A549 (cell line): ENCODE data around the gene VPS13D. TPM values are rescaled to one million over a fixed set of nuclear protein-coding genes. Genes with fewer than 3 reads are reported as not detected.

Experiments used
- ATAC-seq, 2 experiments: fragments of 200-7000 bp in 1 of 2; fragments of >200 bp in 1 of 2; cut with Nextera tagmentation in 1 of 2; cut with Tn5 transposase in 1 of 2; 3 replicates each; pipeline versions ENCODE4 v1.8.0 to v1.9.1; 2018 to 2020; ENCODE audit warnings: mild to moderate bottlenecking in 1 of 2, moderate library complexity in 1 of 2
- CTCF ChIA-PET: fragments of 300-600 bp; sonication (Branson Sonifier 250); formaldehyde crosslinking; extraction: SDS; loops from one replicate; lab custom pipeline; 2021; ENCODE audit warnings: antibody characterized with exemption, inconsistent platforms; lab: Yijun Ruan, JAX
- POLR2A ChIA-PET: fragments of 350-600 bp; formaldehyde crosslinking; extraction: SDS; loops from one replicate; lab custom pipeline; 2021; ENCODE audit warnings: antibody characterized with exemption, inconsistent platforms; lab: Yijun Ruan, JAX
- DNase-seq, 2 experiments: peaks; one replicate each; pipeline versions ENCODE4 v3.0.0 to v3.0.0-alpha.2; 2011 to 2016; ENCODE audit warnings: low read depth in 1 of 2, low spot score in 1 of 2
- FAIRE-seq: peaks from 2 replicates; lab custom pipeline; 2011; peaks lifted over from hg19 to GRCh38; lab: Jason Lieb, UNC
- H3K27ac ChIP-seq, 2 experiments: fragments of >200 bp; sonication (Bioruptor Twin); formaldehyde crosslinking; 3 replicates each; pipeline ENCODE4 v1.5.1; 2016 to 2017
- H3K4me1 ChIP-seq: fragments of >200 bp; sonication (Bioruptor Twin); formaldehyde crosslinking; 3 replicates; pipeline ENCODE4 v1.6.1; 2016
- H3K4me2 ChIP-seq: fragments of >200 bp; sonication (Bioruptor Twin); formaldehyde crosslinking; 3 replicates; pipeline ENCODE4 v1.6.1; 2016
- H3K4me3 ChIP-seq: fragments of >200 bp; sonication (Bioruptor Twin); formaldehyde crosslinking; 3 replicates; pipeline ENCODE4 v1.5.1; 2016
- H3K9me3 ChIP-seq: fragments of >200 bp; sonication (Bioruptor Twin); formaldehyde crosslinking; 3 replicates; pipeline ENCODE4 v1.6.1; 2016
- CHD4 ChIP-seq: fragments of 200-600 bp; sonication (generic); IDR thresholded peaks from 2 replicates; pipeline ENCODE4 v1.6.1; 2016; ENCODE audit warnings: antibody characterized with exemption, mild to moderate bottlenecking, borderline replicate concordance
- EHF ChIP-seq: fragments of 250-450 bp; sonication (Bioruptor Pico); IDR thresholded peaks from 2 replicates; pipeline ENCODE4 v1.5.0; 2020; ENCODE audit warnings: mild to moderate bottlenecking
- FOSB ChIP-seq: fragments of 250-450 bp; sonication (Bioruptor Pico); IDR thresholded peaks from 2 replicates; pipeline ENCODE4 v1.5.0; 2020; ENCODE audit warnings: mild to moderate bottlenecking, moderate library complexity
- FOXS1 ChIP-seq: fragments of 250-450 bp; sonication (Bioruptor Pico); IDR thresholded peaks from 2 replicates; pipeline ENCODE4 v1.5.0; 2020; ENCODE audit warnings: mild to moderate bottlenecking, moderate library complexity
- HDAC2 ChIP-seq: fragments of 200-600 bp; sonication (generic); IDR thresholded peaks from 2 replicates; pipeline ENCODE4 v1.6.1; 2016
- HOXA7 ChIP-seq: fragments of 250-450 bp; sonication (Bioruptor Pico); IDR thresholded peaks from 2 replicates; pipeline ENCODE4 v1.5.0; 2020; ENCODE audit warnings: mild to moderate bottlenecking, moderate library complexity
- KDM1A ChIP-seq: fragments of 200-600 bp; sonication (generic); IDR thresholded peaks from 2 replicates; pipeline ENCODE4 v1.6.1; 2016; ENCODE audit warnings: low read depth, mild to moderate bottlenecking
- KDM5A ChIP-seq: fragments of 200-600 bp; sonication (generic); IDR thresholded peaks from 2 replicates; pipeline ENCODE4 v1.6.1; 2016; ENCODE audit warnings: antibody characterized with exemption, mild to moderate bottlenecking
- NFE2L2 ChIP-seq: fragments of 150-350 bp; conservative IDR thresholded peaks from 2 replicates; pipeline ENCODE4 v1.6.1; 2014; ENCODE audit warnings: low read length
- NPAS2 ChIP-seq: fragments of 250-450 bp; sonication (Bioruptor Pico); IDR thresholded peaks from 2 replicates; pipeline ENCODE4 v1.8.0; 2022; ENCODE audit warnings: mild to moderate bottlenecking, moderate library complexity, borderline replicate concordance
- RAD21 ChIP-seq, 2 experiments: fragments of >200 bp in 1 of 2; sonication (Bioruptor Twin) in 1 of 2; formaldehyde crosslinking in 1 of 2; IDR thresholded peaks in 1 of 2; conservative IDR thresholded peaks in 1 of 2; 2 replicates in 1 of 2; 3 replicates in 1 of 2; pipeline ENCODE4 v1.6.1; 2012 to 2018; ENCODE audit warnings: inconsistent platforms in 1 of 2
- RFX5 ChIP-seq: fragments of 450-650 bp; IDR thresholded peaks from 2 replicates; pipeline ENCODE4 v1.7.1; 2014; ENCODE audit warnings: antibody characterized with exemption, mild to moderate bottlenecking, moderate library complexity
- SMC3 ChIP-seq: fragments of >200 bp; sonication (Bioruptor Twin); formaldehyde crosslinking; IDR thresholded peaks from 3 replicates; pipeline ENCODE4 v1.6.1; 2018; ENCODE audit warnings: inconsistent platforms
- ZC3H11A ChIP-seq: fragments of 450-650 bp; IDR thresholded peaks from 2 replicates; pipeline ENCODE4 v1.6.1; 2014; ENCODE audit warnings: antibody characterized with exemption, mild to moderate bottlenecking
- ZFP36 ChIP-seq: fragments of 450-650 bp; IDR thresholded peaks from 2 replicates; pipeline ENCODE4 v1.6.1; 2014; ENCODE audit warnings: borderline replicate concordance; ENCODE audit not compliant: partially characterized antibody
- WGBS: methylation state at CpG from one replicate; pipeline ENCODE4 v1.1.6; 2017; ENCODE audit errors: missing lambda C conversion rate; 5-methylcytosine and 5-hydroxymethylcytosine counted together
- polyA plus RNA-seq, 4 experiments: library from polyadenylated mRNA; depleted of rRNA in 3 of 4; stranded (reverse); fragments of >200 nt; fragmentation: RNase III in 1 of 4; extraction: RNeasy Plus Mini Kit Qiagen cat#74134 plus additional on column Dnase treatment in 1 of 4; gene quantifications; 2 replicates in 3 of 4; 3 replicates in 1 of 4; pipeline ENCODE4 v1.2.3, GENCODE V29; 2011 to 2017
- TF ChIP-seq, protein P1 (sequence below): fragments of 250-450 bp; sonication (Bioruptor Pico); IDR thresholded peaks from 2 replicates; pipeline ENCODE4 v1.5.0; 2020; ENCODE audit warnings: low read depth, mild to moderate bottlenecking, moderate library complexity
- TF ChIP-seq, protein P2 (sequence below): IDR thresholded peaks from 2 replicates; pipeline ENCODE4 v1.6.1; 2012; ENCODE audit warnings: low read depth, borderline replicate concordance
- TF ChIP-seq, protein P3 (sequence below): fragments of >200 bp; sonication (Bioruptor Twin); formaldehyde crosslinking; IDR thresholded peaks from 3 replicates; pipeline ENCODE4 v1.5.1; 2016
- TF ChIP-seq, protein P4 (sequence below): fragments of 150-350 bp; IDR thresholded peaks from 2 replicates; pipeline ENCODE4 v1.6.1; 2014; ENCODE audit warnings: low read depth, mild to moderate bottlenecking, low read length
- TF ChIP-seq, protein P5 (sequence below): fragments of >200 bp; sonication (Bioruptor Twin); formaldehyde crosslinking; IDR thresholded peaks from 2 replicates; pipeline ENCODE4 v1.6.1; 2016

Gene VPS13D
- polyA plus RNA-seq, 2 of the 4 experiments (the other 2 are of a cell fraction), result 5.4 to 15.9 TPM

DNA sequence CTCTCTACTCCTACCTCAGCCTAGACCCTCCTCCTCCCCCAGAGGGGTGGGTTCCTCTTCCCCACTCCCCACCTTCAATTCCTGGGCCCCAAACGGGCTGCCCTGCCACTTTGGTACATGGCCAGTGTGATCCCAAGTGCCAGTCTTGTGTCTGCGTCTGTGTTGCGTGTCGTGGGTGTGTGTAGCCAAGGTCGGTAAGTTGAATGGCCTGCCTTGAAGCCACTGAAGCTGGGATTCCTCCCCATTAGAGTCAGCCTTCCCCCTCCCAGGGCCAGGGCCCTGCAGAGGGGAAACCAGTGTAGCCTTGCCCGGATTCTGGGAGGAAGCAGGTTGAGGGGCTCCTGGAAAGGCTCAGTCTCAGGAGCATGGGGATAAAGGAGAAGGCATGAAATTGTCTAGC lies 21.6 kb upstream of the VPS13D start:
- FAIRE-seq, result no peak

DNA sequence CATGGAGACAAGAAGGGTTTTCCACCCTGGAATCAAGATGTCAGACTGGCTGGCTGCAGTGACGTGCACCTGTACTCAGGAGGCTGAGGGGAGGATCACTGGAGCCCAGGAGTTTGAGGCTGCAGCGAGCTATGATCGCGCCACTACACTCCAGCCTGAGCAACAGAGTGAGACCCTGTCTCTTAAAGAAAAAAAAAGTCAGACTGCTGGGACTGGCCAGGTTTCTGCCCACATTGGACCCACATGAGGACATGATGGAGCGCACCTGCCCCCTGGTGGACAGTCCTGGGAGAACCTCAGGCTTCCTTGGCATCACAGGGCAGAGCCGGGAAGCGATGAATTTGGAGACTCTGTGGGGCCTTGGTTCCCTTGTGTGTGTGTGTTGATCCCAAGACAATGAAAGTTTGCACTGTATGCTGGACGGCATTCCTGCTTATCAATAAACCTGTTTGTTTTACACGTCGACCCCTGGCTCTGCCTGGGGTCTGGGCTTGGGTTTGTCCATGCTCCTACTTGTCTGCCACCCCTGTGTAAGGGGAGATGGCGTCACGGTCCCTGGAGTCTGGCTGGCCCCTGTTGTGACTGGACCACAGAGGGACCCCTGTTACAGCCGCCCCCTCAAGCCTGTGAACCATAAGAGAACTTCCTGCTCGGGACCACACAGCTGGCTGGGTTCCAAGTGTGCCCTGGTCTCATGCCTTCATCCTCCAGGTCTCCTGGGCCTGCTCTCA lies 20.9 kb upstream of the VPS13D start:
- H3K27ac ChIP-seq, result no peak overlapping the region
- TF ChIP-seq, protein P1, sequence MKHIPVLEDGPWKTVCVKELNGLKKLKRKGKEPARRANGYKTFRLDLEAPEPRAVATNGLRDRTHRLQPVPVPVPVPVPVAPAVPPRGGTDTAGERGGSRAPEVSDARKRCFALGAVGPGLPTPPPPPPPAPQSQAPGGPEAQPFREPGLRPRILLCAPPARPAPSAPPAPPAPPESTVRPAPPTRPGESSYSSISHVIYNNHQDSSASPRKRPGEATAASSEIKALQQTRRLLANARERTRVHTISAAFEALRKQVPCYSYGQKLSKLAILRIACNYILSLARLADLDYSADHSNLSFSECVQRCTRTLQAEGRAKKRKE (CRISPR knock-in tag), result no peak
- TF ChIP-seq NFE2L2 (no peak), FOSB (CRISPR knock-in tag) (no peak), EHF (CRISPR knock-in tag) (no peak), SMC3 (peak; percentile 94), RAD21 (conservative IDR thresholded peaks at IDR 0.05 in 1 of 2, IDR thresholded peaks at IDR 0.05 in 1 of 2) (peak; percentile 91 to 96), HDAC2 (no peak), HOXA7 (CRISPR knock-in tag) (no peak), ZC3H11A (no peak), NPAS2 (CRISPR knock-in tag) (no peak), ZFP36 (no peak)
- TF ChIP-seq, protein P2, sequence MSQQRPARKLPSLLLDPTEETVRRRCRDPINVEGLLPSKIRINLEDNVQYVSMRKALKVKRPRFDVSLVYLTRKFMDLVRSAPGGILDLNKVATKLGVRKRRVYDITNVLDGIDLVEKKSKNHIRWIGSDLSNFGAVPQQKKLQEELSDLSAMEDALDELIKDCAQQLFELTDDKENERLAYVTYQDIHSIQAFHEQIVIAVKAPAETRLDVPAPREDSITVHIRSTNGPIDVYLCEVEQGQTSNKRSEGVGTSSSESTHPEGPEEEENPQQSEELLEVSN, result no peak
- TF ChIP-seq, protein P3, sequence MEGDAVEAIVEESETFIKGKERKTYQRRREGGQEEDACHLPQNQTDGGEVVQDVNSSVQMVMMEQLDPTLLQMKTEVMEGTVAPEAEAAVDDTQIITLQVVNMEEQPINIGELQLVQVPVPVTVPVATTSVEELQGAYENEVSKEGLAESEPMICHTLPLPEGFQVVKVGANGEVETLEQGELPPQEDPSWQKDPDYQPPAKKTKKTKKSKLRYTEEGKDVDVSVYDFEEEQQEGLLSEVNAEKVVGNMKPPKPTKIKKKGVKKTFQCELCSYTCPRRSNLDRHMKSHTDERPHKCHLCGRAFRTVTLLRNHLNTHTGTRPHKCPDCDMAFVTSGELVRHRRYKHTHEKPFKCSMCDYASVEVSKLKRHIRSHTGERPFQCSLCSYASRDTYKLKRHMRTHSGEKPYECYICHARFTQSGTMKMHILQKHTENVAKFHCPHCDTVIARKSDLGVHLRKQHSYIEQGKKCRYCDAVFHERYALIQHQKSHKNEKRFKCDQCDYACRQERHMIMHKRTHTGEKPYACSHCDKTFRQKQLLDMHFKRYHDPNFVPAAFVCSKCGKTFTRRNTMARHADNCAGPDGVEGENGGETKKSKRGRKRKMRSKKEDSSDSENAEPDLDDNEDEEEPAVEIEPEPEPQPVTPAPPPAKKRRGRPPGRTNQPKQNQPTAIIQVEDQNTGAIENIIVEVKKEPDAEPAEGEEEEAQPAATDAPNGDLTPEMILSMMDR, result peak; percentile 82
- ATAC-seq (peak; percentile 94 to 97), FAIRE-seq (no peak), DNase-seq (peak; percentile 64 to 67)
- no peaks in the 10 kb centered on the region for H3K4me1 ChIP-seq
- no peaks in the 10 kb centered on the region for H3K9me3 ChIP-seq
- H3K4me3 ChIP-seq, result no peak overlapping the region
- WGBS, result 27% methylated on average over 12 of the region's 14 CpGs
- no peak overlapping the region for H3K4me2 ChIP-seq
- POLR2A ChIA-PET, result no interaction called here
- CTCF ChIA-PET, result interaction anchor here (0.6 to 7.7 kb wide), 29 partner anchors 9 to 505 kb away, joined by 3 to 229 read pairs (median 4); no protein-coding TSS in a partner anchor

More for the DNA sequence above, 21.6 kb upstream of the VPS13D start:
- H3K4me2 ChIP-seq, result no peak overlapping the region
- H3K9me3 ChIP-seq, result no peaks in the 10 kb centered on the region
- H3K4me3 ChIP-seq, result no peak overlapping the region
- ChIA-PET CTCF (interaction anchor here (0.6 to 7.7 kb wide), 21 partner anchors 11 to 506 kb away, joined by 3 to 229 read pairs (median 4); no protein-coding TSS in a partner anchor), POLR2A (no interaction called here)
- no peak for DNase-seq
- 67% methylated on average over 6 of the region's 6 CpGs for WGBS
- H3K4me1 ChIP-seq, result no peaks in the 10 kb centered on the region
- TF ChIP-seq CHD4, result no peak
- no peak for TF ChIP-seq ZFP36
- TF ChIP-seq RFX5, result no peak
- no peak for TF ChIP-seq KDM1A
- TF ChIP-seq, protein P4, sequence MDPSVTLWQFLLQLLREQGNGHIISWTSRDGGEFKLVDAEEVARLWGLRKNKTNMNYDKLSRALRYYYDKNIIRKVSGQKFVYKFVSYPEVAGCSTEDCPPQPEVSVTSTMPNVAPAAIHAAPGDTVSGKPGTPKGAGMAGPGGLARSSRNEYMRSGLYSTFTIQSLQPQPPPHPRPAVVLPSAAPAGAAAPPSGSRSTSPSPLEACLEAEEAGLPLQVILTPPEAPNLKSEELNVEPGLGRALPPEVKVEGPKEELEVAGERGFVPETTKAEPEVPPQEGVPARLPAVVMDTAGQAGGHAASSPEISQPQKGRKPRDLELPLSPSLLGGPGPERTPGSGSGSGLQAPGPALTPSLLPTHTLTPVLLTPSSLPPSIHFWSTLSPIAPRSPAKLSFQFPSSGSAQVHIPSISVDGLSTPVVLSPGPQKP, result no peak
- TF ChIP-seq, all 56 proteins: peak for 0
- no peak overlapping the region for H3K27ac ChIP-seq
- peak; percentile 14 to 22; a peak in 3 of 6 replicates for ATAC-seq

DNA sequence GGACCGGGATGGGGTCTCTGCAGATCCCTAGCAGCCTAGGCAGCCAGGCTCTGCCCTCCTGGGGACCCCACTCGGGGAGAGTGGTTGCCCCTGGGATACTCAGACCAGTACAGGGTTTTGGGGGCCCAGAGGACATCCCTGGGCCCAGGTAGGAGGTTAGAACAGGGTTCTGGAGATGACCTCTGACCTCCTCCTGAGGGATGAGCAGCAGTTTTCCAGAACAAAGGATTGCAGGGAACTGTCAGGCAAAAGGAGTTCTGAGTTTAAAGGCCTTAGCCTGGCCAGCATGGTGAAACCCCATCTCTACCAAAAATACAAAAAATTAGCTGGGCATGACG lies 20.4 kb upstream of the VPS13D start:
- POLR2A ChIA-PET, result no interaction called here
- no peaks in the 10 kb centered on the region for H3K4me1 ChIP-seq
- WGBS, result 100% methylated on average over 1 of the region's 3 CpGs

More for the DNA sequence above, 20.4 kb upstream of the VPS13D start:
- ATAC-seq, result no peak
- no peaks in the 10 kb centered on the region for H3K9me3 ChIP-seq
- H3K27ac ChIP-seq, result no peak overlapping the region
- CTCF ChIA-PET, result interaction anchor here (0.6 to 7.7 kb wide), 15 partner anchors 9 to 449 kb away, joined by 3 to 229 read pairs (median 5); no protein-coding TSS in a partner anchor
- H3K4me2 ChIP-seq, result no peak overlapping the region
- FAIRE-seq, result no peak
- no peak for DNase-seq
- TF ChIP-seq, protein P5, sequence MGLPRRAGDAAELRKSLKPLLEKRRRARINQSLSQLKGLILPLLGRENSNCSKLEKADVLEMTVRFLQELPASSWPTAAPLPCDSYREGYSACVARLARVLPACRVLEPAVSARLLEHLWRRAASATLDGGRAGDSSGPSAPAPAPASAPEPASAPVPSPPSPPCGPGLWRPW, result no peak
- TF ChIP-seq RAD21 (conservative IDR thresholded peaks at IDR 0.05 in 1 of 2, IDR thresholded peaks at IDR 0.05 in 1 of 2) (no peak), KDM5A (no peak), FOXS1 (CRISPR knock-in tag) (no peak)
- H3K4me3 ChIP-seq, result no peak overlapping the region
